Inferior parietal cortex (tissue), 1 donor: ENCODE results near the gene P2RY4.
"Not testable (repeated sequence)": the region's sequence is repeated elsewhere in the genome, so short reads cannot be mapped to it uniquely, and the experiment has no call there.

ENCODE experiments used
- DNase-seq: peaks from one replicate; pipeline ENCODE4 v3.0.0-alpha.2; 2016; ENCODE audit errors: extremely low spot score

The P2RY4 gene

GRCh38 chrX:70260104-70260503, at the start of gene P2RY4:
P2RY4 (minus strand) TSS chrX:70260204; CDS start chrX:70259624, 580 bp downstream.
- no peak for DNase-seq

DNA sequence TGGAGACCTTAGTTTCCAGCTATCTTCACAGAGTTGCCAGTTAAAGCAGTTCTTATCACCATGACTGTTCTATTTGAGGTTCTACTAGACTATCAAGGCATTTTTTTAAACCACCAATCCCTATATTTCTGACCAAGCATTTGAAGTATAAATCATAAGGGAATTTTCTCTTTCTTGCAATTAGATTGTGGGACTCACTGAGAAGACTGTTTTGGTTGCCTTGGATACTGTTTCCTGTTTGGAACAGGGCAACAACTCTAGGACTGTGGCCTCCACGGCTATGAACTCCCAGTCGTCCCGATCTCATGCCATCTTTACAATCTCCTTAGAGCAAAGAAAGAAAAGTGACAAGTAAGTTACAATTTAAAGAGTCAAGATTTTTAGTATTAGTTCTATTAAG, 41.7 kb upstream of the P2RY4 start:
- DNase-seq: no peak

- no peak for DNase-seq
These were observed 33.6 kb upstream of the P2RY4 start for GRCh38 chrX:70293621-70294020.

GRCh38 chrX:70292788-70293187, 32.8 kb upstream of the P2RY4 start:
- no peak for DNase-seq

DNA sequence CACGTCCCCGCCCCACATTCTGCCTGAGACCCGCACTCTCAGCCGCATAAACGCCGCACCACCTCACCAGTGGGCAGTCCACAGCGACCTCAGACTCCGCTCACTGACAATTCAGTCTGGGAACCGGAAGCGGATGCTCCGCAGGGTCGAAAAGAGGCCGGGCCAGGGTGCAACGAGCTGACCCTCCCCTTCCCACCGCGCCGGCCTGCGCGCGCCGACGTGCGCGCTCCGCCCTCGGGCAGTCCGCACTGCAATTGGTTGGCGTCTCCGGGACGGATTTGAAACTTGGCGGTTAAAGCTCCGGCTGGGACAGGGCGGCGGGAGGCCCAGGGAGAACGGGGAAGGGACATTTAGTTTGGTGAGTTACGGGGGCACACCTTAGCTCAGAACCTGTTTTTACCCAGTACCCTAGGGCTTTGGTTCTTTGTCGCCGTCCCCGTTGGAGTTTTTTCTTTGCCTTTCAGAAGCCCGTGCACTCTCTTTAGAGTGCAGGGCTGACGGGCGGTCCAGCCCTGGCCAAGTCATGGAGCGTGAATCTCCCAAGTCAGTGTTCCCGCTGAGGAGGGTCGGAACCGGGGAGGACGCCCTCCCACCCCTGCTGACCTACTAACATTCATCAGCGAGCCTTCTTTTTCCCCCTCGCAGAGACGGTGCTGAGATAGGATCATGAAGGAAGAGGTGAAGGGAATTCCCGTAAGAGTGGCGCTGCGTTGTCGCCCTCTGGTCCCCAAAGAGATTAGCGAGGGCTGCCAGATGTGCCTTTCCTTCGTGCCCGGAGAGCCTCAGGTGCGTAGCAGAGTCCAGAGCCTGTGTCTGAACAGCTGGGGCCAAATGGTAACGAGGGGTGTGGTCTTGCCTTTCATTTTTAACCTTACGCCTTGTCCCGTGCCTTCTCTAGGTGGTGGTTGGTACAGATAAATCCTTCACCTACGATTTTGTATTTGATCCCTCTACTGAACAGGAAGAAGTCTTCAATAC, 30.1 kb upstream of the P2RY4 start, which contains the start of the genes KIF4A and PDZD11:
KIF4A (plus strand) TSS at position 312 of the 978 bp plus-strand sequence; CDS start at position 667, 355 bp downstream.
PDZD11 (minus strand) TSS at position 135 of the 978 bp plus-strand sequence. CDS start 586 bp downstream, outside the sequence.
- peak; percentile 61 for DNase-seq

- no peak for DNase-seq
These were observed 29.3 kb upstream of the P2RY4 start for GRCh38 chrX:70289168-70289792.

DNA sequence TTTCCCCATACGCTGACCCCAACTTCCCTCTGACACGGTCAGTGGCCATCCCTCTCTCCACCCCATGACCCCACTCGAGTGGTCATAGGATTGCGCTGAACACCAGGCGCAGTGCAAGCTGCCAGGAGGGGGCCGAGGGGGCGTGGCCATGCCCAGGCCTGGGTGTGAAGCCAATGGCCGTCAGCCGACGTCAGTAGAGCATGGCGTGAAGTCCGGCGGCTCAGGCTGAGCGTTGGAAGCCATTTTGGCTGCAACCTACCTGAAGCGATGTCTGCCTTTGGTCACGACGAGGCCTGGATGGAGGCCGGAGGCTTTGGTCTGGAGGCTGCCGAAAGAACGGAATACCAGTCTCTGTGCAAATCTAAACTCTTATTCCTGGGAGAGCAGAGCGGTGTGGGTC, 21.9 kb upstream of the P2RY4 start, which contains the start of gene RAB41:
RAB41 (plus strand) TSS at position 222 of the 400 bp plus-strand sequence; CDS start at position 268, 46 bp downstream.
- no peak for DNase-seq

- DNase-seq: no peak
These were observed 20.6 kb upstream of the P2RY4 start for GRCh38 chrX:70280573-70280972.

DNA sequence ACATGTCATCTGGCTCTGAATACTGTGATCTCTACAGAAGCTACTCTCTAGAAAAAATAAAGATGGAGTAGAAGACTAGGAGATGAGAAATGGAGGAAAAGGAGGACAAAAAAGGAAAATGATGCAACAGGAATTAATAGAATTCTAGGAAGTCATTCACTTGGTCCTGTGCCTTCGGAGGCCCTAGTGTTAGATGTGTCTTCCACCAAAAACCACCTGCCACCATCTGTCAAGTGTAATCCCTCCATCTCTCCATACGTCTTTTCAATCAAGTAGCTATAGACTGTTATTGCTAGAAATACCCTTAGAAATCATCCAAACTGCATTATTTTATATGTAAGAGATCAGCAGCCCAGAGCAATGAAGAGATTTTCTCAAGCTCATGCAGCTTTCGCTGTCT, 19.1 kb upstream of the P2RY4 start:
- DNase-seq: no peak

DNA sequence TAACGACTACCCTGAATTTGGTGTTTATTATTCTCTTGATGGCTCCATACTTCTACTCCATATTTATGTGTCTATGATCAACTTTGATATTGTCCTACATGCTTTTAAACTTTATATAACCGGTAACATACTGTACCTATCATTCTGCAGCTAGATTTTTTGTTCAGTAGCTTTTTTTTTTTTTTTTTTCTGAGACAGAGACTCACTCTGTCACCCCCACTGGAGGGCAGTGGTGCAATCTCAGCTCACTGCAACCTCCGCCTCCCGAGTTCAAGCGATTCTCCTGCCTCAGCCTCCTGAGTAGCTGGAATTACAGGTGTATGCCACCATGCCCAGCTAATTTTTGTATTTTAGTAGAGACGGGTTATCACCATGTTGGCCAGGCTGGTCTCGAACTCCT, 14.0 kb upstream of the P2RY4 start:
- not testable (repeated sequence) for DNase-seq

GRCh38 chrX:70268034-70268433, 8.0 kb upstream of the P2RY4 start, which contains the start of gene ARR3:
ARR3 (plus strand) TSS chrX:70268334; CDS start chrX:70269386, 1,052 bp downstream.
- DNase-seq: no peak

DNA sequence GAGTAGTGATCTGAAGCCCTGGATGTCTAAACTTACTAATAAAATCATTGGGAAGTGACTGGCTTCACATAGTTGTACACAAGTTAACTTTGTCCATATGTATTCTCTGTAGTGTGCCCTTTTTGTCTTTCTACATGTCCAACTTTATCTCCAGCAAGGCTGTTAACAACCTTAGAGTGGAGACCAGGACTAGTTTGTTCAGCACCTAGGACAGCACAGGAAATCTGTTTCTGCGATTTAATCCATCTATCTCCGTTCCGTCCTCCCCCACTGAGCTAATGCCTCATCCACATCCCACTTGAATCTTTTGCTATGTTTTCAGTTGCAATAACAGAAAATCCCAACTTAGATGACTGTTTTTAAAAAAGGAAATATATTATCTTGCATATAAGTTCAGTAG, 4.8 kb upstream of the P2RY4 start:
- DNase-seq: no peak

DNA sequence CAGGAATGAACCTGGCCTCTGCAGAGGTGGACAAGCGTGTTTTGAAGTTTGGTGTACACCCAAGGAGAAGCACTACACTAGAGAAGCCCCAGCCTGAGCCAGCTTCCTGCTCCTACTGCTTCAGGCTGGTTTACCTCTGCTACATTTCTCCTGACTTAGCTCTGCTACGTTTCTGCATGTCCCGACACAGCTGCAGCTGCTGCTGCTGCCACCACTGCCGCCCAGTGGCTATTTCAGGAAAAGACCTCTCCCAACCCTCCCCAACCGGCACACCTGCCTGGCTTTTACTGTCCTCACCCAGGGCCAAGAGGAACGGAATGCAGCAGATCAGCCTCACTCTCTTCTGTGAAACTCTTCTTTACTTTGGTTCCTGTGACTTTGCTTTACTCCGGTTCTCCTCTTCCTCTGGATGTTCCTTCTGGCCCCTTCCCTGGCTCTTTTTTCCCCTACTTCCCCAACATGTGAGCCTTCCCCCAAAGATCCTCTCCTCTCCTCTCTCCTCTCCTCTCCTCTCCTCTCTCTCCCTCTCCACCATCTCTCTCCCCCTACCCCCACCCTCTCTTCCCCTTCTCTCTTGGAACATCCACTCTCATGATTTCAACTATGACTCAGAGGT, 3.1 kb upstream of the P2RY4 start:
- peak; percentile 1 for DNase-seq

- DNase-seq: no peak
These were observed 2.3 kb downstream of the P2RY4 start for GRCh38 chrX:70257423-70258288.

GRCh38 chrX:70255452-70255851, 4.6 kb downstream of the P2RY4 start:
- no peak for DNase-seq

- DNase-seq: no peak
These were observed 5.1 kb downstream of the P2RY4 start for GRCh38 chrX:70254909-70255308.

DNA sequence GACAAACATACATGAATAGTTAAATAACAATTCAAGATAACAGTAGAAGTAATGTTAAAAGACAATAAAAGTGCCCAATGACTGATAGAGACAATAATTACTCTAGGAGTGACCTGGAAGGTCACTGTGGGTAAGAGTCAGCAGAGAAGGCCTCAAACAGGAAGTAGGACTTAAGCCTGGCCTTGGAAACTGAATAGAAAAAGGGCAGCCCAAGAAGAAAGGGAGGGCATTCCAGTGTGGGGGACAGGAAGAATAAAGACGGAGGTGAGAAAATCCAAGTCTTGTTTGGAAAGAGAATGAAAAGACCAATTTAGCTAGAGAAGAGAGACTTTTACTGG, 6.0 kb downstream of the P2RY4 start:
- no peak for DNase-seq

- no peak for DNase-seq
These were observed 6.5 kb downstream of the P2RY4 start for GRCh38 chrX:70253377-70254062.

- no peak for DNase-seq
These were observed 7.5 kb downstream of the P2RY4 start for GRCh38 chrX:70252491-70252890.

DNA sequence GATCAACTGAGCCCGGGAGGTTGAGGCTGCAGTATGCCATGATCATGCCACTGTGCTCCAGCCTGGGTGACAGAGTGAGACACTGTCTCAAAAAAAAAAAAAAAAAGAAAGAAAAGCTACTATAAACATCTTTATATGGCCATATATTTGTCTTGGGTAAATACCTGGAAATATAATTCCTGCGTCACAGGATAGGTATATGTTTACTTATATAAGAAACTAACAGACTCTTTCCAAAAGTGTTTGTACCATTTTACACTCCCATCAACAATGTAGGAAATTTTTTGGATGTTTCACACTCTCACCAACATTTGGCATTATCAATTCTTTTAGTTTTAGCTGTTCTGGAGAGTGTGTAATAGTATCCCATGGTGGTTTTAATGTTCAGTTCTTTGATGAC, 12.8 kb downstream of the P2RY4 start:
- no peak for DNase-seq

DNA sequence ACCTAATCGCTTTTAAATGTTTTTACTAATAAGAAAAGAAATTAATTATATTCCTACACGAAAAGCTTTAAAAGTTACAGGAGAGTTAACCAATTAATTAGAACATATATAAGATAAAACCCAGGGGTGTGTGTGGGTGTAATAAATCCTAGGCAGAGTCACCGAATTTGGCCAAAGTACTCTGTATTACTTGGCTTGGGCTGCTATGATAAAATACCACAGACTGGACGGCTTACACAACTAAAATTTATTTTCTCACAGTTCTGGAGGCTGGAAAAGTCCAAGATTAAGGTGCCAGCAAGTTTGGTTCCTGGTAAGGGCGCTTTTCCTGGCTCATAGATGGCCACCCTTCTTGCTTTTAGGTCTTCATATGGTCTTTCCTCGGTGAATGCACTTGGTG, 15.1 kb downstream of the P2RY4 start:
- no peak for DNase-seq
